NT2/D1 (cell line): ENCODE results near the gene REXO1.

ENCODE experiments used
- SUZ12 ChIP-seq: IDR thresholded peaks from 2 replicates; pipeline ENCODE4 v1.6.1; 2011; ENCODE audit not compliant: insufficient read length, insufficient read depth; ENCODE audit errors: extremely low read depth
- YY1 ChIP-seq: IDR thresholded peaks from 2 replicates; pipeline ENCODE4 v1.6.1; 2011; ENCODE audit not compliant: insufficient read length, insufficient read depth
- ZNF274 ChIP-seq: IDR thresholded peaks from 2 replicates; pipeline ENCODE4 v1.6.1; 2011; ENCODE audit warnings: mild to moderate bottlenecking, low read depth, low read length

- TF ChIP-seq YY1, result no peak
- TF ChIP-seq ZNF274, result no peak
- TF ChIP-seq SUZ12, result no peak
Measured at GRCh38 chr19:1787116-1787515, 61.2 kb downstream of the REXO1 start.
